Measurements from ENCODE around the gene LRIG1.

LRIG1 gene

GRCh38 chr3:66482018-66482404 is 18.8 kb downstream of the LRIG1 start:
- Histone ChIP-seq H3K27me3 (ENCODE audit: low read depth, low read length) (no peaks in the 10 kb centered on the region), H3K79me2 (ENCODE audit: low read length) (peaks cover 100% of the 10 kb centered on the region), H3K9ac (ENCODE audit: low read length) (peak overlapping the region; percentile 44; the same call in 1 of the 2 replicates), H3K9me3 (ENCODE audit: insufficient read depth, low read length) (peaks cover 6% of the 10 kb centered on the region), H3K4me3 (ENCODE audit: low read length) (peak overlapping the region; percentile 63), H4K20me1 (ENCODE audit: insufficient read depth, low read length) (peaks cover 19% of the 10 kb centered on the region; the same call in 1 of the 2 replicates), H3K27ac (ENCODE audit: low read length) (no peak overlapping the region), H3K4me2 (ENCODE audit: low read length) (peak overlapping the region; percentile 91), H3K36me3 (replicated peaks; ENCODE audit: low read depth, low read length) (peaks cover 9% of the 10 kb centered on the region), H3K4me1 (ENCODE audit: low read length) (peaks cover 74% of the 10 kb centered on the region), H2AFZ (ENCODE audit: low read depth, low read length) (no peak overlapping the region)
- TF ChIP-seq EZH2phosphoT487 (IDR thresholded peaks at IDR 0.05; ENCODE audit: low read depth): no peak
- TF ChIP-seq CTCF (IDR thresholded peaks at IDR 0.05; ENCODE audit: low read depth, low read length): no peak

GRCh38 chr3:66481071-66482017 is 19.5 kb downstream of the LRIG1 start:
- H3K27me3 ChIP-seq (ENCODE audit: low read depth, low read length): no peaks in the 10 kb centered on the region
- H3K4me2 ChIP-seq (ENCODE audit: low read length): peak overlapping the region; percentile 91
- peaks cover 81% of the 10 kb centered on the region for H3K4me1 ChIP-seq (ENCODE audit: low read length)
- no peak for TF ChIP-seq CTCF (IDR thresholded peaks at IDR 0.05; ENCODE audit: low read depth, low read length)
- no peak for TF ChIP-seq EZH2phosphoT487 (IDR thresholded peaks at IDR 0.05; ENCODE audit: low read depth)
- peaks cover 13% of the 10 kb centered on the region; the same call in 1 of the 2 replicates for H4K20me1 ChIP-seq (ENCODE audit: insufficient read depth, low read length)
- no peak overlapping the region for H2AFZ ChIP-seq (ENCODE audit: low read depth, low read length)
- peaks cover 100% of the 10 kb centered on the region for H3K79me2 ChIP-seq (ENCODE audit: low read length)
- peak overlapping the region; percentile 28; the same call in 1 of the 2 replicates for H3K27ac ChIP-seq (ENCODE audit: low read length)
- H3K9me3 ChIP-seq (ENCODE audit: insufficient read depth, low read length): peaks cover 6% of the 10 kb centered on the region
- H3K9ac ChIP-seq (ENCODE audit: low read length): peak overlapping the region; percentile 44; the same call in 1 of the 2 replicates
- peak overlapping the region; percentile 63 for H3K4me3 ChIP-seq (ENCODE audit: low read length)
- peaks cover 9% of the 10 kb centered on the region for H3K36me3 ChIP-seq (replicated peaks; ENCODE audit: low read depth, low read length)

GRCh38 chr3:66480666-66481065 is 20.2 kb downstream of the LRIG1 start:
- Histone ChIP-seq H3K27me3 (ENCODE audit: low read depth, low read length) (no peaks in the 10 kb centered on the region), H2AFZ (ENCODE audit: low read depth, low read length) (no peak overlapping the region), H3K4me1 (ENCODE audit: low read length) (peaks cover 87% of the 10 kb centered on the region), H3K4me2 (ENCODE audit: low read length) (peak overlapping the region; percentile 91), H3K9ac (ENCODE audit: low read length) (peak overlapping the region; percentile 51), H3K4me3 (ENCODE audit: low read length) (peak overlapping the region; percentile 63), H3K36me3 (replicated peaks; ENCODE audit: low read depth, low read length) (peaks cover 9% of the 10 kb centered on the region), H3K79me2 (ENCODE audit: low read length) (peaks cover 100% of the 10 kb centered on the region), H3K27ac (ENCODE audit: low read length) (peak overlapping the region; percentile 54), H4K20me1 (ENCODE audit: insufficient read depth, low read length) (peaks cover 13% of the 10 kb centered on the region; the same call in 1 of the 2 replicates), H3K9me3 (ENCODE audit: insufficient read depth, low read length) (peaks cover 6% of the 10 kb centered on the region)
- TF ChIP-seq EZH2phosphoT487 (IDR thresholded peaks at IDR 0.05; ENCODE audit: low read depth) (no peak), CTCF (IDR thresholded peaks at IDR 0.05; ENCODE audit: low read depth, low read length) (no peak)

- Histone ChIP-seq H3K4me1 (ENCODE audit: low read length) (peaks cover 99% of the 10 kb centered on the region), H3K79me2 (ENCODE audit: low read length) (peaks cover 100% of the 10 kb centered on the region), H3K9ac (ENCODE audit: low read length) (no peak overlapping the region), H3K4me3 (ENCODE audit: low read length) (peak overlapping the region; percentile 63), H3K27me3 (ENCODE audit: low read depth, low read length) (no peaks in the 10 kb centered on the region), H3K4me2 (ENCODE audit: low read length) (peak overlapping the region; percentile 91), H3K27ac (ENCODE audit: low read length) (no peak overlapping the region), H3K9me3 (ENCODE audit: insufficient read depth, low read length) (peaks cover 6% of the 10 kb centered on the region), H2AFZ (ENCODE audit: low read depth, low read length) (no peak overlapping the region), H4K20me1 (ENCODE audit: insufficient read depth, low read length) (peaks cover 13% of the 10 kb centered on the region; the same call in 1 of the 2 replicates), H3K36me3 (replicated peaks; ENCODE audit: low read depth, low read length) (peaks cover 9% of the 10 kb centered on the region)
- TF ChIP-seq EZH2phosphoT487 (IDR thresholded peaks at IDR 0.05; ENCODE audit: low read depth): no peak
- TF ChIP-seq CTCF (IDR thresholded peaks at IDR 0.05; ENCODE audit: low read depth, low read length): no peak
These were observed 21.3 kb downstream of the LRIG1 start for GRCh38 chr3:66479532-66479947.

Data from OCI-LY3 (cell line).